ENCODE measurements around the gene PLBD2. TPM values are rescaled to one million over a fixed set of nuclear protein-coding genes. Genes with fewer than 3 reads are reported as not detected.

The PLBD2 gene
- total and polyA plus RNA-seq, 9 of the 15 experiments (the other 6 are each of a cell fraction or from before 2014, with no cell fraction given), result 2.4 to 37.4 (median 6.0) TPM

DNA sequence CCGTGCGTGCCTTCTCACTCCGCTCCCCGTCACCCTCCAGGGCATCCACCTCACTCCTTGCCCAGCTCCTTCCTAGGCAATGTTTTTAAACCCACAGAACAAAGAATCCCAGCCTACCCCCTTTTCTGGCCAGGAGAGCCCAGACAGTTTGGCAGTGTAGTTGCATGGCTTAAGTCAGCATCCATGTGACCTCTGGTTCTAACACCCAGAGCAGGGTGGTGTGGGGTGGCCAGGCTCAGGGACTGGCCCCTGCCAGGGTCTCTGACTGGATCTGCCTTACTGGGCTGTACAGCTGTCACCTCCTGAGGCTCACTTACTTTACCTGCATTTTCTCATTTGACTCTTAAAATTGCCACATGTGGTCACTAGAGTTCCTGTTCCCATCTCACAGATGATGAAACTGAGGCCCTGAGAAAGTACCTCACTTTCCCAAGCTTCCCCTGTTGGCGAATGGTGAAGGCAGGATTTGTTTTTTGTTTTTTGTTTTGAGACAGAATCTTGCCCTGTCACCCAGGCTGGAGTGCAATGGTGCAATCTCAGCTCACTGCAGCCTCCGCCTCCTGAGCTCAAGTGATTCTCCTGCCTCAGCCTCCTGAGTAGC is 27.0 kb downstream of the PLBD2 start:
- DNase-seq (ENCODE audit: extremely low read depth in 1 of 4, low spot score in 3 of 4) (no peak), FAIRE-seq (no peak), ATAC-seq (no peak)
- Histone ChIP-seq H3K79me2 (ENCODE audit: control insufficient read depth, insufficient read depth, low read length) (no peaks in the 10 kb centered on the region), H3K36me3 (ENCODE audit: control insufficient read depth, insufficient read depth, low read length) (peaks cover 63% of the 10 kb centered on the region; the same call in 2 of the 3 replicates), H3K4me3 (no peak overlapping the region), H3K4me1 (replicated peaks in 1 of 2; ENCODE audit: control insufficient read depth in 2 of 2, insufficient read depth in 2 of 2, low read length in 2 of 2) (peaks cover 0 to 8% of the 10 kb centered on the region in 2 experiments; a peak in 1 of 5 replicates), H3K9me3 (replicated peaks; ENCODE audit: control insufficient read depth, insufficient read depth, low read depth, low read length) (no peaks in the 10 kb centered on the region), H2AFZ (ENCODE audit: low read depth, low read length) (no peak overlapping the region), H3K27me3 (ENCODE audit: control insufficient read depth in 2 of 2, insufficient read depth in 2 of 2, low read length in 2 of 2) (no peaks in the 10 kb centered on the region), H3K27ac (ENCODE audit: extremely low read depth, low read depth, low read length) (no peak overlapping the region), H3K9ac (ENCODE audit: insufficient read depth in 1 of 2, low read depth in 2 of 2, low read length in 2 of 2) (no peak overlapping the region; a peak in 1 of 4 replicates), H3K9me1 (ENCODE audit: control insufficient read depth, insufficient read depth, low read length) (no peaks in the 10 kb centered on the region), H3K4me2 (ENCODE audit: insufficient read depth, low read length) (no peak overlapping the region), H4K20me1 (replicated peaks; ENCODE audit: control insufficient read depth, insufficient read depth, low read length) (no peaks in the 10 kb centered on the region)
- intact Hi-C loops (cut with micrococcal nuclease) (no loop called here), in situ Hi-C loops (cut with MboI) (no loop called here)
- WGBS (ENCODE audit: insufficient coverage, low coverage, missing lambda C conversion rate), result 90% methylated on average over 4 of the region's 6 CpGs
- TF ChIP-seq, protein P1, sequence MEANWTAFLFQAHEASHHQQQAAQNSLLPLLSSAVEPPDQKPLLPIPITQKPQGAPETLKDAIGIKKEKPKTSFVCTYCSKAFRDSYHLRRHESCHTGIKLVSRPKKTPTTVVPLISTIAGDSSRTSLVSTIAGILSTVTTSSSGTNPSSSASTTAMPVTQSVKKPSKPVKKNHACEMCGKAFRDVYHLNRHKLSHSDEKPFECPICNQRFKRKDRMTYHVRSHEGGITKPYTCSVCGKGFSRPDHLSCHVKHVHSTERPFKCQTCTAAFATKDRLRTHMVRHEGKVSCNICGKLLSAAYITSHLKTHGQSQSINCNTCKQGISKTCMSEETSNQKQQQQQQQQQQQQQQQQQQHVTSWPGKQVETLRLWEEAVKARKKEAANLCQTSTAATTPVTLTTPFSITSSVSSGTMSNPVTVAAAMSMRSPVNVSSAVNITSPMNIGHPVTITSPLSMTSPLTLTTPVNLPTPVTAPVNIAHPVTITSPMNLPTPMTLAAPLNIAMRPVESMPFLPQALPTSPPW (CRISPR knock-in tag; IDR thresholded peaks at IDR 0.05), result no peak
- TF ChIP-seq ADNP (tag; IDR thresholded peaks at IDR 0.05) (peak; percentile 38; the same call in 1 of the 2 replicates), RBM25 (IDR thresholded peaks at IDR 0.05; ENCODE audit: low read depth, low read length, severe bottlenecking) (peak; percentile 73), KDM1A (IDR thresholded peaks at IDR 0.05) (peak in 1 of 2 experiments; percentile 49; a peak in 1 of 4 replicates), RFX1 (IDR thresholded peaks at IDR 0.05) (no peak), SMARCA5 (IDR thresholded peaks at IDR 0.05) (0 out of 2 replicates have a peak, but pooled peaks have one; percentile 41), BCOR (IDR thresholded peaks at IDR 0.05) (peak; percentile 59)
- POLR2A ChIA-PET, result no interaction called here
- BruUV-seq (replicated peaks), result no TSS peak
- CTCF ChIA-PET (ENCODE audit: low intra/inter-chr PET ratio), result no interaction called here

Data from K562 (cell line).